Fibroblast of skin of right biceps (primary cell): ENCODE measurements around the gene KLHDC4.
A peak's percentile ranks its signal among the peaks of the same experiment; 100 is the strongest.
"Not testable (repeated sequence)": the region's sequence is repeated elsewhere in the genome, so short reads cannot be mapped to it uniquely, and the experiment has no call there.

Experiments
- DNase-seq: peaks from one replicate; pipeline ENCODE4 v3.0.0-alpha.2; 2013

KLHDC4 gene

DNA sequence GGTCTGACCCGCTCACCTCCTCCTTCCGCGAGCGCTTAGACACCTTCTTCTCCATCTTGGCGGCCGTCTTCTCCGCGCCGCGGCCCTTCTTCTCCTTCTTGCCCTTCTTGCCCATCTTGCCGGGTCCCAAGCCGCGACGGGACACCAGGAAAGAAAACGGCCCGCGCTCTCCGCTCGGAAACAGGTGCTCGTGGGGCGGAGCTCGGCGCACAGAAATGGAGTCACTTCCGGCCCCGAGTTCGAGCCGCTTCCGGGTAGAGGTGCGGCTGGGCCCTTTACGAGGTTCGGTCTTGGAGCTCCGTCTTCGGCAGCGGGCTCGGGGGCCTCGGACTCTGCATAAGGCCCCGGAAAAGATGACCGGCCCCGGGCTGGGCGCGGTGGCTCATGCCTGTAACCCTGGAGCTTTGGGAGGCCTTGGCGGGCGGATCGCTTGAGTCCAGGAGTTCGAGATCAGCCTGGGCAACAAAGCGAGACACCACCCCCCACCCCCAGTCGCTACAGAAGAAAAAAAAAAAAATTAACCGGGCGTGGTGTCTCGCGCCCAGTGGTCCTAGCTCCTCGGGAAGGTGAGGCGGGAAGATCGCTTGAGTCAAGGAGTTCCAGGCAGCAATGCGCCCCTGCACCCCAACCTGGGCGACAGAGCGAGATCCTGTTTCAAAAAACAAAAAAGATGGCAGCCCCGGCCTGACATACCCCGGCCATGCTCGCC lies at the start of gene KLHDC4:
KLHDC4 (minus strand) TSS at position 211 of the 709 bp plus-strand sequence; CDS start at position 115, 96 bp downstream.
- peak; percentile 85 for DNase-seq

DNA sequence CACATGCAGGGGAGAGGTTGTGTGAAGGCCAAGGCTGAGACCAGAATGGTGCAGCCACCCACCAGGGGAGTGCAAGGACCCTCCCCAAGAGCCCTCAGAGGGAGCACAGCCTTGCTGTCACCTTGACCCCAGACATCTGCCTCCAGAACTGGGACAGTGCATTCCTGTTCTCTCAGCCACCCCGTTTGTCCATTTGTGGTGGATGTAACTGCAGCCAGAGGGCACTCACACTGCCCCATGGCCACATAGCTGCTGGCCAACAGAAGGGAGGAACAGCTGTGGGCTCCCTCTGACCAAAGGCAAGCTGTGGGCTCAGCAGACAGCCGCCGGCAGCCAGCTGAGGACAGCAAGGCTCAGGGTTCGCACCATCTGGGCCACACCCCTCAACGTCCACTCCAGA lies 49.8 kb upstream of the KLHDC4 start:
- DNase-seq, result no peak

DNA sequence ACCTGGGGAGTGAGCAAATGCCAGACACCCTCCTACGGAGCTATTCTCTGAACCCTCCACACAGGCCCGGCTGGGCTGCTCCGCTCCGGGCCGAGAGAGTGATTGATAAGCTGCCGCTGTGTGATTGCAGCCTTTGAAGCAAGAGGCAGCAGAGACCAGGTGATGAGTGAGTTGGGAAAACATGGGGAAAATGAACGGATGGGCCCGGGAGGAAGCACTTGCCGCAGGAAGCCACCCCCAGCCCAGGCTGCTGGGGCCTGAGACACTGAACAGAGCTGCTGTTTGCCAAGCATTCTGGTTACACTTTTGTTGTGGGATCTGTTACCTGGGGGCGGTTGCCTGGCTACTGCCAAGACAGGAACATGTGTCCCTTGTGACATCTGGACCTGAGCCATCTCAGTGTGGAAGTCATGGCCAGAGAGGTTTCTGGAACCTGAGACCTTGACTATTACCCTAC lies 46.4 kb upstream of the KLHDC4 start:
- DNase-seq, result no peak

DNA sequence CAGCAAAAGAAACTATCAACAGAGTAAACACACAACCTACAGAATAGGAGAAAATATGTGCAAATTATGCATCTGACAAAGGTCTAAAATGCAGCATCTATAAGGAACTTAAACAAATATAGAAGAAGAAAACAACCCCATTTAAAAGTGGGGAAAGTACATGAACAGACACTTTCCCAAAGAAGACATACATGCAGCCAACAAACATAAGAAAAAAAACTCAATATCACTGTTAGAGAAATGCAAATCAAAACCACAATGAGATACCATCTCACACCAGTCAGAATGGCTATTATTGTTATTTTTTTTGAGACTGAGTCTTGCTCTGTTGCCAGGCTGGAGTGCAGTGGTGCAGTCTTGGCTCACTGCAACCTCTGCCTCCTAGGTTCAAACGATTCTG lies 45.7 kb upstream of the KLHDC4 start:
- not testable (repeated sequence) for DNase-seq

DNA sequence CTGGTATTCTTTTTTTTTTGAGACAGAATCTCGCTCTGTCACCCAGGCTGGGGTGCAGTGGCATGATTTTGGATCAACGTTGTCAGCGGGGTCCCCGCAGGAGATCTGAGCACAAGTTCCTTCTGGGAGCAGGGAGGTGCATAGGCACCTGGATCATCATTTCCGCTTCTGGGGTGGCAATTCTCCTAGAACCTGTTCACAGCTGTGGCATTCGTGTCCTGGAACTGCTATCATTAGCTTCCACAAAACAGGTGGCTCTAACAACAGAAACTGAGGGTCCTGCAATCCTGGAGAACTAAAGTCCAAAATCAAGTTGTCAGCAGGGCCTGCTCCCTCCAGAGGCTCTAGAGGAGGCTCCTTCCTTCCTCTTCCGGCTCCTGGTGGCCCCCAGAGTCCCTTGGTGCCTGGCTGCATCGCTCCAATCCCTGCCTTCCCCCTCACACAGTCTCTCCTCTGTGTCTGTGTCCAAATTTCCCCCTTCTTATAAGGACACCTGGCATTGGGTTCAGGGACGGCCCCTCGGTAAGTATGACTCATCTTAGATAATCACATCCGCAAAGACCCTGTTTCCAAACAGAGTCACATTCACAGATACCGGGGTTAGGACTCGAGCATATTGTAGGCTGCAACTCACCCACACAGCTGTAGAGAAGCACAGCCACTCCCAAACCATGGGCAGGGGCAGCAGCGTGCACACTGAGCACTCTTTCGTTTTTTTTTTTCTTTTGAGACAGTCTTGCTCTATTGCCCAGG lies 43.5 kb upstream of the KLHDC4 start:
- DNase-seq, result no peak

DNA sequence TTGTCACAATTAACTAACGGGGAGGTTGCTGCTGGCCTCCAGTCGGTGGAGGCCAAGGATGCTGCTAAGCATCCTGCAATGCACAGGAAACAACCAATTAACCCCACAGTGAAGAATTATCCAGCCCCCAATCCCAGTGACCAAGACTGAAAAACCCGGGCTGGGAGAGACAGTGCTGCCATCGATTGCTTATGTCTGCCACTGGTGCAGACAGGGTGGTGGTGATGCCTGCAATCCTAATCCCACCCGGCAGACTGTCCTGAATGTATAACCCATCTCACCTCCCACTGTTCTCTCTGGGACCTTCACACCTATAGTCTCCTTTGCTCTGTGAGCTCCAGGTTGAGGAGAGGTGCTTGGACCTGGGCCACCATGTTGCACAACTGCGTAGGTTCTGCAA lies 42.3 kb upstream of the KLHDC4 start:
- no peak for DNase-seq

DNA sequence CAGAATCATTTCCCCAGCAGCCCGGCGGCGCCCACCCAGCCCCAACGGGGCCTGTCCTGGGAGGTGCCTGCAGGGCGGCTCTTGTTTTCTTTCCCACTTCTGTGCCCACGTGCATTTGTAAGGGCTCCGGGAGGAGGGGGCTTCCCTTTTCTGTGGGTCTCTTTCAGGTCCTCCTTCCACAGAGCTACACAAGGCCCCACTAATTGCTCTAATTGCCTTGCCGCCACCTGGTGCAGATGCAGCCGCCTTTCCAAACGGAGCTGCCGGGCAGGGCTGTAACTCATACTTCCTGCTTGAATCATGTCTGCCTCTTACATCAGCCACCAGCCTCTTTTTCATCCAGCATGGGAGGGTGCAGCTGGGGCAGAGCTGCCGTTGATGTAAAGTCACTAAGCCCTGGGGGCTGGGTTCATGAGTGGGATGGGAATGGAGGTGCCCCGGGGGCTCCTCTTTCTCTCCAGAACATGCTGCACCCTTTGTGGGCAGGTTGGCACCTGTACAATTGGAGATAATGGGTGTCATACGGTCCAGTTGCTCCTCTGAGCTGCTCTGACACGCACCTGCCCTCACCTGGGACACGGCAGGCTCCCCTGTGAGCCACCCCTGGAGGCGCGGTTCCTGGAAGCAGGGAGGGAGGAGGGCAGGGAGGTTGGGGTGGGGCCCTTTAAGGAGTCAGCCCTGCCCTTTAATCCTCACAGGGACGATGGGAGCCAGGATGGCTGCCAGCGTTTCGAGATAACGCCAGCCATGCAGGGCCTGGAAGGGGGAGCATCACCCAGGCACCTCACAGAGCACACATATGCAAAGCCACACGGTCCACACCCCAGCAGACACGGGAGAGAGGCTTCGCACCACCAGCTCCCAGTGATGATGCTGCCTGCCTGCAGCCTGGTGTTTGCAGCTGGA lies 41.1 kb upstream of the KLHDC4 start:
- peak; percentile 95 for DNase-seq

DNA sequence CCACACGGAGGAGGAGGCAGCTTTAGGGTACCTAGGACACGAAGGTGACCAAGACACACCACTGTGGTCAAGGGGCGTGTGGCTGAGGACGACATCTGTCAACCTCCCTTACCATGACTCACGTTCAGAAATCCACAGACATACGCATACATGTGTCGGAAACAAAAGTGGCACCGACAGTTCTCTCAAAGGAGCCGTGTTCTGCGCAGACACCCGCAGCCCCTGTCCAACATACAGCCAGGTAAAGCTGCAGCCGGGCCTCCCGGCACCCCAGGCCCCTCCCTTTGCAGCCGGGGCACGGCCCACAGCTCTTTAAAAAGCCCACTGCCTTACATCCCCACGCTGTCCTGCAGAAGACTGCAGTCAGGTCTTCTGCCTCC lies 40.5 kb upstream of the KLHDC4 start:
- DNase-seq, result peak; percentile 50

DNA sequence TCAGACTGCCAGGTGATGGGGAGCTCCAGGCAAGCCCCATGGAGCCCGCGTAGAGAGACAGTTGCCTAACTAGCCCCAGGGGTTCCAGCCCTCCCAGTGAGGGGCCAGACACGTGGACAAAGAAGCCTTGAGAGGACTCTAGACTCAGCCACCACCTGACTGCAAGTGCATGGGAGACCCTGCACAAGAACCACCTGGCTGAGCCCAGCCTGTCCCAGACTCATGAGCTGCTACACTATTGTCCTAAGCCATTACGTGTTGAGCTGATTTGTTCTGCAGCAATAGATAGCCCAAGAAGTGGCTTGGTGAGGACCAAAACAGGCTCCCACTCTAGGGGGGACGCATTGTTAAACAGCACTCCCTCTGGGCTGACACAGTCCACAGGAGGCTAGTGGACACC lies 37.6 kb upstream of the KLHDC4 start:
- DNase-seq, result no peak

DNA sequence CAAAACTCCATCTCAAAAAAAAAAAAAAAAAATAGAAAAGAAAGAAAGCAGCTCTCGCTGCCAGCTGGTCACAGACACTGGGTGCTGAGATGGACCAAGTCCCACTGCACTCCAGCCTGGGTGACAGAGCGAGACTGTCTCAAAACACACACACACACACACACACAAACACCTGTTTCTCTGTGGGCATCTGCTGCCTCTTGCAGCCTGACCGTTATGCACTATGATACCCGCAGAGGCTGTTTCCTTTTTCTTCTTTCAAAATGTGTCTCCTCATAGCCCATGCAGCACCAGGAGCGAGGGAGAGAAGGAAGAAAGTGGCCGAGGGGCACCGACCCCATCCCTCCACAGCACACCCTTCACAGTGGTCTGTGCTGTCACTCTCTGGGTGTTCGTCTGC lies 36.9 kb upstream of the KLHDC4 start:
- no peak for DNase-seq

DNA sequence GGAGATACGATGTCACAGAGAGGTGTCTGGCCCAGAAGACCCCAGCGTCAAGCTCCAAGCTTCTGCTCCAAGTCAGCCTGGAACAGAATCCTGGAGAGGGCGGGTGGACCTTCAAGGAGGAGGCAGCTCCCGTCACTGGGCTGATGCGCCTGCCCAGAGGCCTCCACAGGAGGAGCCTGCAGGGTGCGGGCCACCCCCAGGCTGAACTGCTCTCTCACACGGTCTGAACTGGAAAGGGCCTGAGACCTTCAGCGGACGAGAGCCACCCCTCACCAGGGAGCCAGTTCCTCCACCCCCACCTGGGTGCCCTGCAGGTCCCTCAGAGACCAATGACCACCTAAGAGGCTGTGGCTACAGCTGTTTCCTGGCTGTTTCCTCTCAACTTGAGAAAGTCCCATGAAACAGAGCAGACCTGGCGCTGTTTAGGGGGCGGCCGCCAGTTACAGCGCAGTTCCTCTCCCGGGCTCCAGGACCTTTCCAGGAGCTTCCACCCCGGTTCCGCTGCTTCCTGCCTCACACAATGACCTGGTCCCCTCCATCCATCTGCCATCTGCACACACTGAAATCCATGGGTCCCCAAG lies 36.0 kb upstream of the KLHDC4 start:
- no peak for DNase-seq

DNA sequence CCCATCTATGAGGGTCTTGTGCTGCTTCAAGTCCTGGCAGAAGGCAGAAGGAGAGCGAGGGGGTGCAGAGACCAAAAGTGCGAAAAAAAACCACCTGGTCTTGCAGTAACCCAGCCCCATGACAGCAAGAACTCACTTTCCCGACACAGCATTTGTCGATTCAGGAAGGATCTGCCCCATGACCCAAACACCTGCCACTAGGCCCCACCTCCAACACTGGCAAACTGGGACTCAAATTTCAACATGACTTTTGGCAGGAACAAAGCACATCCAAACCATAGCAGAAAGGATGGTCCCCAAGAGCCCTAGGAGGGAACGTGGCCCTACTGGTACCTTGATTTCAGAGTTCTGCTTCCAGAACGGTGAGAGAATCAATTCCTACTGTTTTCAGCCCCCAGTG lies 34.7 kb upstream of the KLHDC4 start:
- DNase-seq, result no peak

DNA sequence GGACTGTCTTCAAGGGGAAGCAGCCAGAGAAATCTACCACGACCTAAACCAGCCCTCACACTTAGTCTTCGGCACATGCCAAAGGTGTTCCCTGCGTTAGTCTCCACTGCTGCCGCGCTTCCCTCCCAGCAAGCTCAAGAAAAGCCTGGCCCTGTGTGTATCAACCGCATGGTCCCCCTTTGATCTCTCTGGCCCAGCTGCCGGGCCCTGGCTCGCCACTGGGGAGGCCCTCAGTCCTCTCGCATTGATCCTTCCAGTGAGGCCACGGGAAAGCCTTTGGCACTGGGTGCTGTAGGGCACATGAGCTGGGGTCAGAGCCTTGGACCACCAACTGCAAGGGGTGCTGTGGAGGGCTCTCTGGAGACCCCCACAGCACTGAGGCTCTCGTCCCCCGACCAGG lies 29.6 kb upstream of the KLHDC4 start:
- DNase-seq, result no peak

DNA sequence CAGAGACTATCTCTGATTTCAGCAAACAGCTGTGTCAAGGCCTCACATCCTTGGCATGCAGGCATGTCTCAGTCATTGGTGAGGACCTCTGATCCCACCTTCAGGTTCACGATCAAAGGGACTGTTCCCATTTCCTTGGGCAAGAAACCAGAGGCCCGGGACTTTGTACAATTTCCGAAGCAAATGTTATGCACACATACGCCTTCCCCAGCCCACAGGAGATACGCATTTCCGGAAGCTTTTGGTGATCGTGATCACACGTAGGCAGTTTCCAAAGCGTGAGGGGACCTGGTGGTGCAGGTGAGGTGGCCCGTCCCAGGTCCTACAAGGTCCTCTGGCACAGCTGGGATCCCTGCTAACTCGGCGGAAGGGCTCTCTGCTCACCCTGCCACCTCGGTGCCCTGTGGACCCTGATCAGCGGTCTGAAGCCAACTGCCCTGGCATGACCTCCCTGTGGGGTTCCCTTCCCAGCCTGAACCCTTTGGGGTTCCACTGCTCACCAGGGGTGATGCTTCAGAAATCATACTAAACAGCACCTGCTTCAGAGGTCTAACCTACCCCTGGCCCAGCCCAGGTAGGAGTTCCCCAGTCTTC lies 28.8 kb upstream of the KLHDC4 start:
- DNase-seq, result no peak

DNA sequence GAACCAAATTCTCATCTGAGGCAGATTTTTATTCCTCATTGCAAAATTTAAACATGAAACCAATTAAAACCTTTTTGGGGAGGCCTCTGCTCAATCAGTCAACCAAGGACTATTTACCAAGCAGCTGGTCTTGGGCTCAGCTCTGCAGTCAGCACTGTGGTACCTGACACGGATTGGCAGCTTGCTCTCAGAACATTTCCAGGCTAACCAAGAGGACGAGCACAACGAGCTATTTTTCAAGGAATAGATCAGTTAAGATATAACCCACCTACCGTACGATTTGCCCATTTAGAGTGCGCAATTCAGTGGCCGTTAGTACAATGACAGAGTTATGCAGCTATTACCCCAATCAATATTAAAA lies 26.4 kb upstream of the KLHDC4 start:
- no peak for DNase-seq

DNA sequence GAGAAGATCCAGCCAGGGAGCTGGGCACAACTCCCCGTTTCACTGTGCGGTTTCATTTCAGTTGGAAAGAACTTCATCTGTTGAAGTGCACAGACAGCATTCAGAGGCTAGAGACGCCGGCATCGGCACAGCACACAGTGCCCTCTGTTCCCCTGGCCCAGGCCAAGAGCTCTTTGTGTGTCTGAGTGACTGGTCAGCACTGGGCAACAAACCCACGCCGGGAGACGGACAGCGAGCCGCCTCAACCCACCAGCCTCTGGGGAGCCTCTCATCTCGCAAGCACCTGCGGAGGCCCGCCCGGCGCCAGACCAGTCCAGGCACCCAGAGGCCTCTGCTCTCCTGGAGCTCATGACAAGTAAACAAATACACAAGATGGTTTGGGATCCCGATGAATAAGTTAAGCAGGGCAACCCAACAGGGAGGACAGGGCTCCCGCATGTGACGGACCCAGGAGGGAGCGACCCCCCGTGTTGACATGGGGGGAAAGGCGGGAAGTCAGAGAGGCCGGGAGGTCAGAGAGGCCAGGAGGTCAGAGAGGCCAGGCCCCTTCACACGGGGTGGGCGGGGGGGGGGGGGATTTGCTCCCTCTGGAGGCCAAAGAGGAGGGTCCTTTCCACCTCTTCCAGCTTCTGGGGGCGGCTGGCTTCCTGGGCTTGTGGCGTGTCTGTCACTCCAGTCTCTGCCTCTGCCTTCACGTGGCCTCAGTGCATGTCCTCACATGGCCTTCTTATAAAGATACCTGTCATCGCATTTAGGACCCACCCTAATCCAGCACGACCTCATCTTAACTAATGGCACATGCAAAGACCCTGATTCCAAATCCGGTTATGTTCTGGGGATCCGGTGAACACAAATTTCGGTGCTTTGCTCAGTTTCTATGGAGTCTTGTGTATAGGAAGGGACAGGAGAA lies 25.8 kb upstream of the KLHDC4 start:
- DNase-seq, result no peak

DNA sequence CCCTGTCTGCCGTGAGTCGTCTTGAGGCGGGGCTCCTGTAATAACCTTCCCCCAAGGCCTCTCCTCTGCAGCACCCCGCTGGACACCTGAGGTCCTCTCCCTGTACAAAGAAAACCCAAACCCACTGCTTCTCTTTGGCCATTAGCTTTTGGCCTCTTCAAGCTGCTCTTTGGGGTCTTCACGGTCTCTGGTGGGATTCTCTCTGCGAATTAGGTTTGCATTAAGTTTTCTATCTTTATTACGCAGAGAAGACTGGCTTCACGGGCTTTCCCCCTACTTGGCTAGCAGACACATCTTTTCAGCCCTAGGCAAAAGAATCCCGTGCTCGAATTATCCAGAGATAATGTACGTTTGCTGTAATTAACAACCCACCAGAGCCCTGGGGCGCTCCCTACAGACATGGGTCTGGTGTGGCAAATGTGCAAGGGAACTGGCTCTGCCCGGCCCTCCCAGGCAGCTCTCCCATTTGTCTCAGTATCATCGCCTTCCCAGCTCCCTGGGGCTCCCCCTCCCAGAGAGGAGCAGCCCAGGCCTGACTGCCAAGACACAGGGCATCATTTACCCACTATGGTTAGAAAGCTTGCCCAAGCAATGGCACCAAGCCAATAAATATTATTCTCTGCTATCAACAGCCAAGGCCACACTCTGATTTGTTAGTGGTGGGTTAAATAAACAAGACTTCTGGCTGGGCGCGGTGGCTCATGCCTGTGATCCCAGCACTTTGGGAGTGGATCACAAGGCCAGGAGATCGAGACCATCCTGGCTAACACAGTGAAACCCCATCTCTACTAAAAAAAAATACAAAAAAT lies 24.7 kb upstream of the KLHDC4 start:
- DNase-seq, result peak; percentile 22

DNA sequence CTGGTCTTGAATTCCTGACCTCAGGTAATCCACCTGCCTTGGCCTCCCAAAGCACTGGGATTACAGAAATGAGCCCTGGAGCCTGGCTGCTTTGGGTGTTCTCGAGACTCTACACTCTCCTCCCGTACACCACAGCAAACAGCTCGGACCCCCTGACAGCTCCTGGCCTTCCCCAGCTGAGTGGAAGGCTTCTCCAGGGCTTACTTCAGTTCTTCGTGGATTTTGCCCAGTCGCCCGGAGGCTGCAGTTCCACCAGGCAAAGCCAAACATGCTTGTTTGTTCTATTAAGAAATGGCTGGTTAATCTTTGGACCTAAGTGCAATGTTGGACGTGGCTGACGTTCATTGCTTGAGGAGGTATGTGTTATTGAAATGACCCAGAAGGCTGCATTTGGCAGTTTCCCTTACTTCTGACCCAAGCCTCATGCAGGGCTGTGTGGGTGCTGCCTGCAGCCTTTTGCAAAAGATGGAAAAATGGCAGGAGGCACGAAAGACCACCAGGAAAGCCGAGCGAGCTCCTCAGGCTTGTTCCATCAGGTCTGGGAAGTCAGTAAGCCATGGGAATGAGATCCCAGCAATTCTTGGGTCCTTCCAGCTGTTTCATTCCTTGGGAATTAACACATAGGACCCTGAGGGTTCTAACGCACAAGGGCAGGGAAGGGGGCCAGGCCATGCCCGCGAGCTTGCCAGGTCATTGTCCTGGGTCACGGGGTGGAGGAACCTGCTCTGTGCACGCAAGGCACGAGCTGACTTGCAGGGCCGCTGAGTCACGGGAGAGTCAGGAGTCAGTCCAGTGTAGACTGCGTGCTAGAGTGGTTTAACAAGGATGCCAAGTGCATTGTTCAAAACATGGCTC lies 23.9 kb upstream of the KLHDC4 start:
- peak; percentile 77 for DNase-seq

DNA sequence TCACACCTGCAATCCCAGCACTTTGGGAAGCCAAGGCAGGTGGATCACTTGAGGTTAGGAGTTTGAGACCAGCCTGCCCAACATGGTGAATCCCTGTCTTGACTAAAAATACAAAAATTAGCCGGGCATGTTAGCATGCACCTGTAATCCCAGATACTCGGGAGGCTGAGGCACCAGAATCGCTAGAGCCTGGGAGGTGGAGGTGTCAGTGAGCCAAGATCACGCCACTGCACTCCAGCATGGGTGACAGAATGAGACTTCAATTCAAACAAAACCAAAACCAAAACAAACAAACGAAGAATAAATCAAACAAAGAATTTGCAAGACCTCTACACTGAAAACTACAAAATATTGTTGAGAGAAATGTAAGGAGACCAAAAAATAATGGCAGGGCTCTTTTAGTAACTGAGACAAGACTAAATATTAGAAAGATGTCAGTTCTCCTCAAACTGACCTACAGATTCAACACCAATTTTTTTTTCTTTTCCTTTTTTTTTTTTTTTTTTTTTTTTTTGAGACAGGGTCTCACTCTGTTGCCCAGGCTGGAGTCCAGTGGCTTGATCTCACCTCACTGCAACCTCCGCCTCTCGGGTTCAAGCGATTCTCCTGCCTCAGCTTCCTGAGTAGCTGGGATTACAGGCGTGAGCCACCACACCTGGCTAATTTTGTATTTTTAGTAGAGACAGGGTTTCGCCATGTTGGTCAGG lies 23.1 kb upstream of the KLHDC4 start:
- not testable (repeated sequence) for DNase-seq
